Neural cell (in vitro differentiated cells): ENCODE results near the gene COL16A1. TPM values are rescaled to one million over a fixed set of nuclear protein-coding genes. Genes with fewer than 3 reads are reported as not detected.

Source experiments
- H2AFZ ChIP-seq: fragments of 200-600, 300-800 bp; sonication (generic), shearing (Covaris generic); 2 replicates; pipeline ENCODE4 v1.6.0; 2014; ENCODE audit warnings: low read depth, mild to moderate bottlenecking, antibody characterized with exemption, low read length, moderate library complexity
- H3F3A ChIP-seq: fragments of 200-600 bp; shearing (Covaris generic); 2 replicates; pipeline ENCODE4 v1.6.1; 2016; ENCODE audit warnings: mild to moderate bottlenecking, moderate library complexity, mixed read lengths, antibody characterized with exemption, low read length; ENCODE audit not compliant: insufficient read depth, poor library complexity, severe bottlenecking
- H3K27ac ChIP-seq: fragments of 200-600, 300-800 bp; sonication (generic), shearing (Covaris generic); 2 replicates; pipeline ENCODE4 v1.5.1; 2014; ENCODE audit warnings: mild to moderate bottlenecking, low read length, moderate library complexity
- H3K27me3 ChIP-seq: fragments of 300-800, 200-600 bp; sonication (generic), shearing (Covaris generic); 2 replicates; pipeline ENCODE4 v1.6.0; 2014; ENCODE audit warnings: mild to moderate bottlenecking, low read depth, low read length, moderate library complexity; ENCODE audit not compliant: insufficient read depth
- H3K36me3 ChIP-seq: fragments of 300-800, 200-600 bp; sonication (generic), shearing (Covaris generic); 2 replicates; pipeline ENCODE4 v1.5.1; 2014; ENCODE audit warnings: mild to moderate bottlenecking, antibody characterized with exemption, low read length, moderate library complexity; ENCODE audit not compliant: insufficient read depth
- H3K4me2 ChIP-seq: fragments of 300-800, 200-600 bp; sonication (generic), shearing (Covaris generic); 2 replicates; pipeline ENCODE4 v1.6.0; 2014; ENCODE audit warnings: mild to moderate bottlenecking, low read length
- H3K4me3 ChIP-seq: fragments of 300-800, 200-600 bp; sonication (generic), shearing (Covaris generic); 2 replicates; pipeline ENCODE4 v1.5.1; 2014; ENCODE audit warnings: mild to moderate bottlenecking, low read length, moderate library complexity
- H3K79me2 ChIP-seq: fragments of 200-600 bp; shearing (Covaris generic); replicated peaks from 2 replicates; pipeline ENCODE4 v1.6.0; 2014; ENCODE audit warnings: mild to moderate bottlenecking, low read length, moderate library complexity; ENCODE audit not compliant: insufficient read depth
- H3K9ac ChIP-seq: fragments of 300-800, 200-600 bp; sonication (generic), shearing (Covaris generic); 2 replicates; pipeline ENCODE4 v1.6.1; 2016; ENCODE audit warnings: mild to moderate bottlenecking, low read length, mixed read lengths
- H3K9me2 ChIP-seq: fragments of 200-600 bp; shearing (Covaris generic); 2 replicates; pipeline ENCODE4 v1.6.1; 2016; ENCODE audit warnings: mild to moderate bottlenecking, low read length, mixed read lengths; ENCODE audit not compliant: insufficient read depth
- H3K9me3 ChIP-seq: fragments of 200-600, 300-800 bp; sonication (generic), shearing (Covaris generic); 2 replicates; pipeline ENCODE4 v1.6.1; 2016; ENCODE audit warnings: mild to moderate bottlenecking, mixed run types, low read length, moderate library complexity, mixed read lengths
- H4K20me1 ChIP-seq: fragments of 200-600 bp; shearing (Covaris generic); 2 replicates; pipeline ENCODE4 v1.6.1; 2016; ENCODE audit warnings: mild to moderate bottlenecking, mixed run types; ENCODE audit not compliant: insufficient read depth
- MXI1 ChIP-seq: fragments of 450-650 bp; conservative IDR thresholded peaks from 2 replicates; pipeline ENCODE4 v1.6.1; 2014; ENCODE audit warnings: antibody characterized with exemption, mild to moderate bottlenecking; ENCODE audit not compliant: poor library complexity, severe bottlenecking
- POLR2AphosphoS5 ChIP-seq: IDR thresholded peaks from 2 replicates; pipeline ENCODE4 v1.6.1; 2012
- RAD21 ChIP-seq: fragments of 450-650 bp; conservative IDR thresholded peaks from 2 replicates; pipeline ENCODE4 v1.6.1; 2014; ENCODE audit warnings: antibody characterized with exemption, mild to moderate bottlenecking, moderate library complexity
- SMC3 ChIP-seq: fragments of 450-650 bp; conservative IDR thresholded peaks from 2 replicates; pipeline ENCODE4 v1.6.1; 2014; ENCODE audit warnings: antibody characterized with exemption, mild to moderate bottlenecking, moderate library complexity; ENCODE audit not compliant: poor library complexity
- TAF1 ChIP-seq: IDR thresholded peaks from 2 replicates; pipeline ENCODE4 v1.6.1; 2012; ENCODE audit warnings: low read depth
- polyA plus RNA-seq: library from polyadenylated mRNA; depleted of rRNA; stranded (reverse); fragments of >200 nt; gene quantifications from 2 replicates; pipeline ENCODE4 v1.2.3, GENCODE V29; 2014
- TF ChIP-seq, protein P1 (sequence below): IDR thresholded peaks from 2 replicates; pipeline ENCODE4 v1.6.1; 2012; ENCODE audit warnings: borderline replicate concordance
- TF ChIP-seq, protein P2 (sequence below): fragments of 450-650 bp; IDR thresholded peaks from 2 replicates; pipeline ENCODE4 v1.5.1; 2014; ENCODE audit warnings: antibody characterized with exemption, mild to moderate bottlenecking, moderate library complexity; ENCODE audit not compliant: poor library complexity, severe bottlenecking

Gene COL16A1
- polyA plus RNA-seq, 1 donor from 2014 or later = 3.4 TPM

DNA sequence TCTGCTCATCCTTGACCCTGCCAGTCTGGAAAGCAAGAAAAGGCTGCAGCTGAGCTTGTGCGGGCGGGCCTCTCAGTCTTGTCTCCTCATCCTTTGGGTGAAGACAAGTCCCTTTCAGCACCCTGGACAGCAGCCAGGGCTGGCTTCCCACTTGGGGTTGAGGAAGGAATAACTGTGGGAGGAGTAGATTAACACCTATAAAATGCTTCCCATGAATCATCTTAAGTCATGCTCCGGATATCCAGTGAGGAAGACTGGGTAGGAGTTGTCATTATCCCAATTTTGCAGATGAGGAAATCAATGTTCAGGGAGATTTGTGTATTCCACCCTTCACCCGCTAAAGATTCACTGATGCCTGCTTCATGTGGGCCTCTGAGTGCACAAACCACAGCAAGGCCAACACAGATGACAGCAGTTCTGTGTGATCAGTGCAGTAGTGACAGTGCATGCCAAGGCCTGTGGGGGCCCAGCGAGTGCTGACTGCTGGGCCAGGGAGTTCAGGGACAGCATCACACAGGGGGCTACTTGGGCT lies 20.1 kb upstream of the COL16A1 start:
- Histone ChIP-seq H3K4me3 (no peak overlapping the region), H3K4me2 (no peak overlapping the region), H2AFZ (no peak overlapping the region), H3F3A (no peaks in the 10 kb centered on the region), H3K9ac (no peak overlapping the region), H3K27me3 (no peaks in the 10 kb centered on the region), H3K27ac (no peak overlapping the region), H3K36me3 (no peaks in the 10 kb centered on the region), H3K9me3 (no peaks in the 10 kb centered on the region), H3K79me2 (no peaks in the 10 kb centered on the region), H3K9me2 (no peaks in the 10 kb centered on the region), H4K20me1 (no peaks in the 10 kb centered on the region)
- TF ChIP-seq, protein P1, sequence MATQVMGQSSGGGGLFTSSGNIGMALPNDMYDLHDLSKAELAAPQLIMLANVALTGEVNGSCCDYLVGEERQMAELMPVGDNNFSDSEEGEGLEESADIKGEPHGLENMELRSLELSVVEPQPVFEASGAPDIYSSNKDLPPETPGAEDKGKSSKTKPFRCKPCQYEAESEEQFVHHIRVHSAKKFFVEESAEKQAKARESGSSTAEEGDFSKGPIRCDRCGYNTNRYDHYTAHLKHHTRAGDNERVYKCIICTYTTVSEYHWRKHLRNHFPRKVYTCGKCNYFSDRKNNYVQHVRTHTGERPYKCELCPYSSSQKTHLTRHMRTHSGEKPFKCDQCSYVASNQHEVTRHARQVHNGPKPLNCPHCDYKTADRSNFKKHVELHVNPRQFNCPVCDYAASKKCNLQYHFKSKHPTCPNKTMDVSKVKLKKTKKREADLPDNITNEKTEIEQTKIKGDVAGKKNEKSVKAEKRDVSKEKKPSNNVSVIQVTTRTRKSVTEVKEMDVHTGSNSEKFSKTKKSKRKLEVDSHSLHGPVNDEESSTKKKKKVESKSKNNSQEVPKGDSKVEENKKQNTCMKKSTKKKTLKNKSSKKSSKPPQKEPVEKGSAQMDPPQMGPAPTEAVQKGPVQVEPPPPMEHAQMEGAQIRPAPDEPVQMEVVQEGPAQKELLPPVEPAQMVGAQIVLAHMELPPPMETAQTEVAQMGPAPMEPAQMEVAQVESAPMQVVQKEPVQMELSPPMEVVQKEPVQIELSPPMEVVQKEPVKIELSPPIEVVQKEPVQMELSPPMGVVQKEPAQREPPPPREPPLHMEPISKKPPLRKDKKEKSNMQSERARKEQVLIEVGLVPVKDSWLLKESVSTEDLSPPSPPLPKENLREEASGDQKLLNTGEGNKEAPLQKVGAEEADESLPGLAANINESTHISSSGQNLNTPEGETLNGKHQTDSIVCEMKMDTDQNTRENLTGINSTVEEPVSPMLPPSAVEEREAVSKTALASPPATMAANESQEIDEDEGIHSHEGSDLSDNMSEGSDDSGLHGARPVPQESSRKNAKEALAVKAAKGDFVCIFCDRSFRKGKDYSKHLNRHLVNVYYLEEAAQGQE = peak; percentile 26
- TF ChIP-seq RAD21 = no peak

DNA sequence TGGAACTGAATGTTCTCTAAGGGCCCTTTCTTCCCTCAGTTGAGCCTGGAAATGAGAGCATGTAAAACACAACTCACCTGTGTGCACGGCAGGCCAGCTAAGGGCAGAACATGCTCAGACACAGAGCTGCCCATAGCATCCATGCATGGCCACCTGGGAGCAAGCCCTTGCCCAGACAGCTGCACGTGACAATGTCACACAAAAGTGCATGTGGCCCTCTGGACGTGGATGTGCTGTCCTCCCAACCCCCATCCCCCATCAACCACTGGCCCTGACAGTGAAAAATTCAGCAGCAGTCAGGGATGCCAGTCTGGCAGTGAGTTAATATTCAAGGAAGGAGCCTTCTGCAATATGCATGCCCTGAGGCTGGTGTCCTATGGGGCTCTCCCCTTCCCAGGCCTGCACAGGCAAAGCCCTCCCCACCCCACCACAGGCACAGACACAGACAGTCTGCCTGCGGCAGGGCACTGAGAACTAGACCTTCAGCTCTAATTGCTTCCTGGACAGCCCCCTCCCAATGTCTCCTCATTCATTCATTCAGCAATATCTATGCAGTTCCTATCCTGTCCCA lies 14.6 kb upstream of the COL16A1 start:
- no peaks in the 10 kb centered on the region for H4K20me1 ChIP-seq
- H3K9me2 ChIP-seq = no peaks in the 10 kb centered on the region
- no peak overlapping the region for H3K27ac ChIP-seq
- H3K36me3 ChIP-seq = no peaks in the 10 kb centered on the region
- H2AFZ ChIP-seq = no peak overlapping the region
- no peaks in the 10 kb centered on the region for H3K79me2 ChIP-seq
- no peaks in the 10 kb centered on the region for H3F3A ChIP-seq
- H3K4me2 ChIP-seq = no peak overlapping the region
- H3K27me3 ChIP-seq = peaks cover 10% of the 10 kb centered on the region
- H3K4me3 ChIP-seq = no peak overlapping the region
- no peak for TF ChIP-seq POLR2AphosphoS5
- no peak for TF ChIP-seq TAF1
- TF ChIP-seq MXI1 = no peak
- TF ChIP-seq RAD21 = no peak
- TF ChIP-seq SMC3 = no peak
- TF ChIP-seq, protein P2, sequence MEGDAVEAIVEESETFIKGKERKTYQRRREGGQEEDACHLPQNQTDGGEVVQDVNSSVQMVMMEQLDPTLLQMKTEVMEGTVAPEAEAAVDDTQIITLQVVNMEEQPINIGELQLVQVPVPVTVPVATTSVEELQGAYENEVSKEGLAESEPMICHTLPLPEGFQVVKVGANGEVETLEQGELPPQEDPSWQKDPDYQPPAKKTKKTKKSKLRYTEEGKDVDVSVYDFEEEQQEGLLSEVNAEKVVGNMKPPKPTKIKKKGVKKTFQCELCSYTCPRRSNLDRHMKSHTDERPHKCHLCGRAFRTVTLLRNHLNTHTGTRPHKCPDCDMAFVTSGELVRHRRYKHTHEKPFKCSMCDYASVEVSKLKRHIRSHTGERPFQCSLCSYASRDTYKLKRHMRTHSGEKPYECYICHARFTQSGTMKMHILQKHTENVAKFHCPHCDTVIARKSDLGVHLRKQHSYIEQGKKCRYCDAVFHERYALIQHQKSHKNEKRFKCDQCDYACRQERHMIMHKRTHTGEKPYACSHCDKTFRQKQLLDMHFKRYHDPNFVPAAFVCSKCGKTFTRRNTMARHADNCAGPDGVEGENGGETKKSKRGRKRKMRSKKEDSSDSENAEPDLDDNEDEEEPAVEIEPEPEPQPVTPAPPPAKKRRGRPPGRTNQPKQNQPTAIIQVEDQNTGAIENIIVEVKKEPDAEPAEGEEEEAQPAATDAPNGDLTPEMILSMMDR = no peak
- TF ChIP-seq, protein P1 = no peak
- H3K9me3 ChIP-seq = no peaks in the 10 kb centered on the region
- peak overlapping the region; percentile 5 for H3K9ac ChIP-seq
